ENCODE data around the gene ABCA2.

ABCA2 gene

DNA sequence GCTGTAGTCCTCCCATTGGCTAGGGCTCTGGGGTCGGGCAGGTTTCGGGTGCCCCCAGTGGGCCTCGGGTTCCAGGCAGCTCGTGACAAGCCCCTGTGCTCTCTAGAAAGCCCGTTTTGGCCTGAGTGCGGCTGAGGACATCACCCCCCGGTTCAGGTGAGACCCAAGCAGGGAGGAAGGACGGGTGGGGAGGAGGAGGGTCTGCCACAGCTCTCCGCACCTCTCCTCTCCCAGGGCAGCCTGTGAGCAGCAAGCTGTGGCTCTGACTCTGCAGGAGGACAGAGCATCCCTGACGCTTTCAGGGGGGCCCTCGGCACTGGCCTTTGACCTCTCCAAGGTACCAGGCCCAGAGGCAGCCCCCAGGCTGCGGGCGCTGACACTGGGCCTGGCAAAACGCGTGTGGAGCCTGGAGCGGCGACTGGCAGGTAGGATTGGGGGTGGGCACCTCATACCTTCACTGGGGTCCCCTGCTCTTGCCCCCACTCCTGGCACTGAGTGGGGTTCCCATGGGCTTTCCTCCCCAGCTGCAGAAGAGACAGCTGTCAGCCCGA is 35.1 kb downstream of the ABCA2 start:
- no peak overlapping the region for H3K4me3 ChIP-seq (IDR thresholded peaks at IDR 0.05; ENCODE audit: insufficient read depth, low read depth, low read length)
- H4K20me1 ChIP-seq (ENCODE audit: insufficient read depth): no peaks in the 10 kb centered on the region
- H3K79me2 ChIP-seq (ENCODE audit: insufficient read depth, low read depth): no peaks in the 10 kb centered on the region
- peak overlapping the region; percentile 86 for H3K9ac ChIP-seq
- H3K4me2 ChIP-seq: peak overlapping the region; percentile 89
- no peaks in the 10 kb centered on the region for H3K36me3 ChIP-seq (ENCODE audit: insufficient read depth)
- H3K27ac ChIP-seq: peak overlapping the region; percentile 76
- TF ChIP-seq, protein P1, sequence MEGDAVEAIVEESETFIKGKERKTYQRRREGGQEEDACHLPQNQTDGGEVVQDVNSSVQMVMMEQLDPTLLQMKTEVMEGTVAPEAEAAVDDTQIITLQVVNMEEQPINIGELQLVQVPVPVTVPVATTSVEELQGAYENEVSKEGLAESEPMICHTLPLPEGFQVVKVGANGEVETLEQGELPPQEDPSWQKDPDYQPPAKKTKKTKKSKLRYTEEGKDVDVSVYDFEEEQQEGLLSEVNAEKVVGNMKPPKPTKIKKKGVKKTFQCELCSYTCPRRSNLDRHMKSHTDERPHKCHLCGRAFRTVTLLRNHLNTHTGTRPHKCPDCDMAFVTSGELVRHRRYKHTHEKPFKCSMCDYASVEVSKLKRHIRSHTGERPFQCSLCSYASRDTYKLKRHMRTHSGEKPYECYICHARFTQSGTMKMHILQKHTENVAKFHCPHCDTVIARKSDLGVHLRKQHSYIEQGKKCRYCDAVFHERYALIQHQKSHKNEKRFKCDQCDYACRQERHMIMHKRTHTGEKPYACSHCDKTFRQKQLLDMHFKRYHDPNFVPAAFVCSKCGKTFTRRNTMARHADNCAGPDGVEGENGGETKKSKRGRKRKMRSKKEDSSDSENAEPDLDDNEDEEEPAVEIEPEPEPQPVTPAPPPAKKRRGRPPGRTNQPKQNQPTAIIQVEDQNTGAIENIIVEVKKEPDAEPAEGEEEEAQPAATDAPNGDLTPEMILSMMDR (conservative IDR thresholded peaks at IDR 0.05; ENCODE audit: low read depth, low read length): no peak
- peaks cover 9% of the 10 kb centered on the region for H3K4me1 ChIP-seq (ENCODE audit: low read depth, poor library complexity, severe bottlenecking)
- H3K27me3 ChIP-seq (ENCODE audit: insufficient read depth, low read depth): peaks cover 47% of the 10 kb centered on the region
- peak overlapping the region; percentile 72; the same call in 1 of the 2 replicates for H2AFZ ChIP-seq (ENCODE audit: low read depth)

DNA sequence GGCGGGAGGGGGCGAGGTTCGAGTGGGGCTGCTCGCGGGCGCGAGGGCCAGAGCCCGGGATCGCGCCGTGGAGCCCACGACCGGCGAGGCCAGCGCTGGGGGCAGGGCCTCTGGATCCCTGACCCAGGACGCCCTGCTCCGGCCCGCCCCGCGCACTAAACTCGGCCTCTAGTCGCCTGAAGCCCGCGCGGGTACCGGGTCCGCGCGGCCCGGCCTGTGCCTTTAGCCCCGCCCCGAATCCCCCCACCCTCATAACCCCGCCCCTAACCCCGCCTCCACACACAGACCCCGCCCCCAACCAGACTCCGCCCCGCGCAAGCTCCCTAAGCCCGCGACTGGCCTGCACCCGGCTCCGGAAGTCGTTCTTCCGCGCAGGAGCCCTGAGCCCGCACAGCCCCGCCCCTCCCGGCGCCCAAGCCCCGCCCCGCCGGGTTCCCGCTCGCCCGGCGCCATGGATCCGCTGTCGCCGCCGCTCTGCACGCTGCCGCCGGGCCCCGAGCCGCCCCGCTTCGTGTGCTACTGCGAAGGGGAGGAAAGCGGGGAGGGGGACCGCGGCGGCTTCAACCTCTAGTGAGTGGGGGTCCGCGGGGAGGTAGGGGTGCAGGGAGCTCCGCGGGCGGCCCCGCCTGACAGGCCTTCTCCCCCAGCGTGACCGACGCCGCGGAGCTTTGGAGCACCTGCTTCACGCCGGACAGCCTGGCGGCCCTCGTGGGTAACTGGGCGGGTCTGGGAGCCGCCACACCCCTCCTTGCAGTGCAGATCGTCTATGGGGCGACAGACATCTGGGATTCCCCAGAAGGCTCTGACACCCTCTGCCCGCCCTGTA is 35.8 kb downstream of the ABCA2 start, which contains the start of gene PAXX:
Gene PAXX (plus strand): TSS at position 430 of the 826 bp plus-strand sequence. CDS start 22 bp downstream, at position 452.
- Histone ChIP-seq H3K79me2 (ENCODE audit: insufficient read depth, low read depth) (no peaks in the 10 kb centered on the region), H3K4me3 (IDR thresholded peaks at IDR 0.05; ENCODE audit: insufficient read depth, low read depth, low read length) (no peak within 1 kb of the TSS), H2AFZ (ENCODE audit: low read depth) (peak within 1 kb of the TSS; percentile 72), H3K9ac (peak within 1 kb of the TSS; percentile 86), H3K4me2 (peak within 1 kb of the TSS; percentile 89), H3K36me3 (ENCODE audit: insufficient read depth) (no peaks in the 10 kb centered on the region), H3K27ac (peak within 1 kb of the TSS; percentile 76), H3K27me3 (ENCODE audit: insufficient read depth, low read depth) (peaks cover 47% of the 10 kb centered on the region), H3K4me1 (ENCODE audit: low read depth, poor library complexity, severe bottlenecking) (peaks cover 9% of the 10 kb centered on the region), H4K20me1 (ENCODE audit: insufficient read depth) (no peaks in the 10 kb centered on the region)
- TF ChIP-seq, protein P1 (conservative IDR thresholded peaks at IDR 0.05; ENCODE audit: low read depth, low read length): no peak

DNA sequence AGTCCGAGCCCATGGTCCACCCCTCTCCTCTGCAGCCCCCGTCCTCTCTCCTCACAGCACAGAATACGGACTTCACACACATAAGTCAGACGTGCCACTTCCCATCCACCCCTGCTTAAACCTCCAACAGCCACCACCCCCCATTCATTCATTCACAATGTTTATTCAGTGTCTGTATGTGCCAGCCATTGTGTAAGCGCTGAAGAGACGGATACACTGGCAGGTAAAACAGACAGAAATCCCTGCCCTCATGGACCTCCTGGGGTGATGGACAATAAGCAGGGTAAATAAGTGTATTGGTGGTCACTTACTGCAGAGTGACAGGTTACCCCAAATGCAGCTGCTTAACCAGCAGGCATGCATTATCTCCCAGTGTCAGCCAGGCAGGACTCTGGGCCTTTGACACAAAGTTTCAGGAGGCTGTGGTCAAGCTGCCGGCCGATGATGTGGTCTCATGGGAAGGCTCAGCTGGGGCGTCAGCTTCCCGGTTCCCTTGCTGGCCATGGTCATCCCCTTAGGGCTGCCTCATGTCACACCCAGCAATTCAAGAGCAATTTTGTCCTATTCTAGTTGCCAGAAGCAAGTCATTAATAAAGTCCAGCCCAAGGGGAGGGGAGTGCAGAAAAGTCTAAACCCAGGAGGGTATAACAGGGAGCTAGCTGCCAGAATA is 37.7 kb downstream of the ABCA2 start:
- no peak overlapping the region for H3K4me2 ChIP-seq
- H3K79me2 ChIP-seq (ENCODE audit: insufficient read depth, low read depth): no peaks in the 10 kb centered on the region
- H4K20me1 ChIP-seq (ENCODE audit: insufficient read depth): no peaks in the 10 kb centered on the region
- H3K4me1 ChIP-seq (ENCODE audit: low read depth, poor library complexity, severe bottlenecking): peaks cover 9% of the 10 kb centered on the region
- no peaks in the 10 kb centered on the region for H3K36me3 ChIP-seq (ENCODE audit: insufficient read depth)
- no peak overlapping the region for H2AFZ ChIP-seq (ENCODE audit: low read depth)
- peaks cover 59% of the 10 kb centered on the region for H3K27me3 ChIP-seq (ENCODE audit: insufficient read depth, low read depth)
- no peak overlapping the region for H3K9ac ChIP-seq
- TF ChIP-seq, protein P1 (conservative IDR thresholded peaks at IDR 0.05; ENCODE audit: low read depth, low read length): no peak
- no peak overlapping the region for H3K4me3 ChIP-seq (IDR thresholded peaks at IDR 0.05; ENCODE audit: insufficient read depth, low read depth, low read length)
- no peak overlapping the region for H3K27ac ChIP-seq

DNA sequence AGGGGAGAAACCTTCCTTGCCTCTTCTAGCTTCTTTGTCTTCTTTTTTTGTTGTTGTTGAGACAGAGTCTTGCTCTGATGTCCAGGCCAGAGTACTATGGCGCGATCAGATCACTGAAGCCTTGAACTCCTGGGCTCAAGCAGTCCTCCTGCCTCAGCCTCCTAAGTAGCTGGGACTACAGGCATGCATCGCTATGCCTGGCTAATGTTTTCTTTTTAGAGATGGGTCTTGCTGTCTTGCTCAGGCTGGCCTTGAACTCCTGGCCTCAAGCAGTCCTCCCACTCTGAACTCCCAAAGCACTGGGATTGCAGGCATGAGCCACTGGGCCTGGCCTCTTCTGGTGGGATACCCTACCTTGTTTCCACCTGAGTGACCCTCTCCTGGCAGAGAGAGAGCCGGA is 39.2 kb downstream of the ABCA2 start:
- H3K9ac ChIP-seq: no peak overlapping the region

More for the DNA sequence above, 39.2 kb downstream of the ABCA2 start:
- Histone ChIP-seq H3K4me3 (IDR thresholded peaks at IDR 0.05; ENCODE audit: insufficient read depth, low read depth, low read length) (no peak overlapping the region), H3K27ac (no peak overlapping the region), H2AFZ (ENCODE audit: low read depth) (no peak overlapping the region), H3K79me2 (ENCODE audit: insufficient read depth, low read depth) (no peaks in the 10 kb centered on the region), H3K36me3 (ENCODE audit: insufficient read depth) (no peaks in the 10 kb centered on the region), H3K4me2 (no peak overlapping the region), H4K20me1 (ENCODE audit: insufficient read depth) (no peaks in the 10 kb centered on the region), H3K27me3 (ENCODE audit: insufficient read depth, low read depth) (peaks cover 74% of the 10 kb centered on the region), H3K4me1 (ENCODE audit: low read depth, poor library complexity, severe bottlenecking) (peaks cover 9% of the 10 kb centered on the region)
- TF ChIP-seq, protein P1 (conservative IDR thresholded peaks at IDR 0.05; ENCODE audit: low read depth, low read length): no peak

All from KMS-11 (cell line).